Activated CD4-positive, alpha-beta T cell treated with anti-CD3 and anti-CD28 coated beads for 24 hours (primary cell): ENCODE data around the gene MCM3AP.
A peak's percentile ranks its signal among the peaks of the same experiment; 100 is the strongest.
"Not testable (repeated sequence)": the region's sequence is repeated elsewhere in the genome, so short reads cannot be mapped to it uniquely, and the experiment has no call there.

ENCODE experiments used
- DNase-seq, 2 donors: peaks; one replicate each; pipeline ENCODE4 v3.0.0-alpha.2; 2020; ENCODE audit warnings: low read depth in 2 of 2

Gene MCM3AP

DNA sequence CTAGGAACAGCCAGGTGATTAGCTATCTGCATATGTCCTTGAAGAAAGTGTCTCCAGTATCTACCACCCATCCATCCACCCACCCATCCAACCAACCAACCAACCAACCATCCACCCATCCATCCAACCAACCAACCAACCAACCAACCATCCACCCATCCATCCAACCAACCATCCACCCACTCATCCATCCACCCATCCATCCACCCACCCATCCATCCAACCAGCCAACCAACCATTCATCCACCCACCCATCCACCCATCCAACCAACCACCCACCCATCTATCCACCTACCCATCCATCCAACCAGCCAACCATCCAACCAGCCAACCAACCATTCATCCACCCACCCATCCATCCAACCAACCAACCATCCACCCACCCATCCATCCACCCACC is 26.2 kb upstream of the MCM3AP start:
- no peak for DNase-seq

DNA sequence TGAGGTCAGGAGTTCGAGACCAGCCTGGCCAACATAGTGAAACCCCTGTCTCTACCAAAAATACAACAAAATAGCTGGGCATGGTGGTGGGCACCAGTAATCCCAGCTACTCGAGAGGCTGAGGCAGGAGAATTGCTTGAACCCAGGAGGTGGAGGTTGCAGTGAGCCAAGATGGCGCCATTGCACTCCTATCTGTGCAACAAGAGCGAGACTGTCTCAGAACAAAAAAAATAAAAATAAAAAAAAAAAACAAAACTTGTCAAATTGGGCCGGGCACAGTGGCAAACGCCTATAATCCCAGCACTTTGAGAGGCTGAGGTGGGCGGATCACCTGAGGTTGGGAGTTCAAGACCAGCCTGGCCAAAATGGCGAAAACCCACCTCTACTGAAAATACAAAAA is 24.8 kb upstream of the MCM3AP start:
- DNase-seq: not testable (repeated sequence)

- DNase-seq: no peak
Measured at GRCh38 chr21:46308431-46308830, 23.0 kb upstream of the MCM3AP start.

- no peak for DNase-seq
Measured at GRCh38 chr21:46307625-46308024, 22.2 kb upstream of the MCM3AP start.

- no peak for DNase-seq
Measured at GRCh38 chr21:46304955-46305354, 19.5 kb upstream of the MCM3AP start.

GRCh38 chr21:46304437-46304836 is 19.0 kb upstream of the MCM3AP start:
- DNase-seq: no peak

DNA sequence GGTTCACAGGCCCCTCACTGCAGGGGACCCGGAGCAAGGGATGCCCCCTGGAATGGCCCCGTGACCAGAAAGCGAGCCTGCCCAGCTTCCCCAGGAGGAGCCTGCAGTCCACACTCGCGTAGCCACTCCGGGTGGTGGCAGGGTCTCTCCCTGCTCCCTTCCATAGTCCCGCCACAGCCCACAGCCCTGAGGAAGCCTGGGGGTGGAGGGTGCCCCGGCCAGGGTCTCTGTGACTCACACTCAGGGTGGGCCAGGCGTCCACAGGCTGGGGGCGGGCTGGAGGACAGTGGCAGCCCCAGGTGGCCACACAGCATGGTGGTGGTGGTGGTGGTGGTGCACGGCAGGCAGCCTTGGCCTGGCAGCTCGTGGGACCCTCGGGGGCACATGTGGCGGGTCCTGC is 16.3 kb upstream of the MCM3AP start:
- DNase-seq: no peak

DNA sequence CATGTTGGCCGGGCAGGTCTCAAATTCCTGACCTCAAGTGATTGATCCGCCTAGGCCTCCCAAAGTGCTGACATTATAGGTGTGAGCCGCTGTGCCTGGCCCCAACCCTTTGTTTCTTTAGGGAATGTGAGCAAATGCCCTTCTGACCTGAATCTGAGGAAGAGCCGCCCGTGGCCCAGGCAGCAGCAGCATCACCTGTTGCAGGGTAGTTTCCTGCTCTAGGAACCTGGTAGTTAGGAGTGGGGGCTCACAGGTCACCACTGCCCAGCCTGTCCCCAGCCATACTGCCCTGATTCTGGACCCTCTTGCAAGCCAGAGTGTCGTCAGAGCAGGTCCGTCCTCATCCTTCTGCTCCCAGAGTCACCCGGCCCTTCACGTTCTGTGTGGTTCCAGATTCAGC is 13.8 kb upstream of the MCM3AP start:
- no peak for DNase-seq

DNA sequence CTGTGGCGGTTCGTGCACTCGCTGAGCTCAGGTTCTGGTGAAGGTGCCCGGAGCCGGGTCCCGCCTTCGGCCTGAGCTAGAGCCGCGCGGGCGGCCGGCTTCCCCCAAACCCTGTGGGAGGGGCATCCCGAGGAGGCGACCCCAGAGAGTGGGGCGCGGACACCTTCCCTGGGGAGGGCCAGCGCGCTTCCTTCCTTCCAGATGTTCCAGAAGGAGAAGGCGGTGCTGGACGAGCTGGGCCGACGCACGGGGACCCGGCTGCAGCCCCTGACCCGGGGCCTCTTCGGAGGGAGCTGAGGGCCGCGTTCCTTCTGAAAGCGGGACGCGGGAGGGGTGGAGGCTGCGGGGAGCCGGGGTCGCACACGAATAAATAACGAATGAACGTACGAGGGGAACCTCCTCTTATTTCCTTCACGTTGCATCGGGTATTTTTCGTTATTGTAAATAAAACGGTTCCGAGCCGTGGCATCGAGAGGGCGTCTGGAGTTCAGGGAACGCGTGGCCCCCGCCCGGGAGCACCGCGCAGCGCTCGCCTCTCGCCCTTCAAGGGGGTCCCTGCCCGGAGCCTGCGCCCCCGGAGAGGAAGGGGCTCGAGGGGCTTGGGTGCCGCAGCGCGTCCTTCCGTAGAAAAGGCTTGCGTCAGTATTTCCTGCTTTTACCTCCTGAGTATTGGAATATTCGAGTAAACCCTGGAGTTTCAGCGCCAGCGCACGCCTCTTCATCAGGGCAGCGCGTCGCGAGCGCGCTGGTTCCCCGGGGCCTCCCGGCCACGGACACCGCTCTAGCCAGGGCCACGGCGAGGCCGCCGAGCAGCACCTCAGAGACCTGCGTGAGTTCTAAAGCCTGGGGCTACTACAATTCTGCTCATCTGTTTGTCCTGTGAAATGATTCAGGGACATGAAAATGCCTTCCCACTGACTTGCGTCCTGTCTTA is 12.2 kb upstream of the MCM3AP start:
- DNase-seq: no peak

GRCh38 chr21:46295996-46296752 is 10.8 kb upstream of the MCM3AP start:
- DNase-seq: peak; percentile 34 to 35

GRCh38 chr21:46295177-46295770 is 9.9 kb upstream of the MCM3AP start:
- no peak for DNase-seq

DNA sequence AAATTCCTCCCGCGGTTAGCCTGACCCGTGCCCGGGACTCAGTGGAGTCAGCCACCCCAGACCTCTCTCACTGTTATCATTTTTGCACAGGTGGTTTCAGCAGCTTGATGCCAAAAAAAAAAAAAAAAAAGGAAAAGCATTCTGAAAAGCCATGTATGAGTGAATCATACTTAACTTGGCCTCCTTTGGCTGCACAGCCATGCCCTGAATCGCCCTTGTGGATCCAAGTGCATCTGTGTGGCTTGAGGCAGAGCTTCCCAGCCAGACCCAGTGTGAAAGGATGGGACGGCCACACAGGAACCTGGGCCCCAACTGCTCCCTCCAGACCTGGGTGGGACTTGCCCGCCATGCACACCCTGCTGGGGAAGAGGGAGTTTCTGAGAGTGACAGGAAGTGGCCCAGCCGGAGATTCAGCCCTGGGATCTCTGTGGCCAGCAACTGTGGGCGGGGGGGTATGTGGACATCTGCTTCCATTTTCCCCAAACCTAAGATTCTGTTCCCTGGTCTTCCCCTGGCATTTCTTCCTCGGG is 9.3 kb upstream of the MCM3AP start:
- DNase-seq: no peak

GRCh38 chr21:46291561-46291960 is 6.2 kb upstream of the MCM3AP start:
- DNase-seq: no peak

GRCh38 chr21:46289655-46290179 is 4.3 kb upstream of the MCM3AP start:
- no peak for DNase-seq

- DNase-seq: no peak
Measured at GRCh38 chr21:46287541-46287940, 2.1 kb upstream of the MCM3AP start.

- DNase-seq: no peak
Measured at GRCh38 chr21:46286648-46287002, 1.2 kb upstream of the MCM3AP start.

DNA sequence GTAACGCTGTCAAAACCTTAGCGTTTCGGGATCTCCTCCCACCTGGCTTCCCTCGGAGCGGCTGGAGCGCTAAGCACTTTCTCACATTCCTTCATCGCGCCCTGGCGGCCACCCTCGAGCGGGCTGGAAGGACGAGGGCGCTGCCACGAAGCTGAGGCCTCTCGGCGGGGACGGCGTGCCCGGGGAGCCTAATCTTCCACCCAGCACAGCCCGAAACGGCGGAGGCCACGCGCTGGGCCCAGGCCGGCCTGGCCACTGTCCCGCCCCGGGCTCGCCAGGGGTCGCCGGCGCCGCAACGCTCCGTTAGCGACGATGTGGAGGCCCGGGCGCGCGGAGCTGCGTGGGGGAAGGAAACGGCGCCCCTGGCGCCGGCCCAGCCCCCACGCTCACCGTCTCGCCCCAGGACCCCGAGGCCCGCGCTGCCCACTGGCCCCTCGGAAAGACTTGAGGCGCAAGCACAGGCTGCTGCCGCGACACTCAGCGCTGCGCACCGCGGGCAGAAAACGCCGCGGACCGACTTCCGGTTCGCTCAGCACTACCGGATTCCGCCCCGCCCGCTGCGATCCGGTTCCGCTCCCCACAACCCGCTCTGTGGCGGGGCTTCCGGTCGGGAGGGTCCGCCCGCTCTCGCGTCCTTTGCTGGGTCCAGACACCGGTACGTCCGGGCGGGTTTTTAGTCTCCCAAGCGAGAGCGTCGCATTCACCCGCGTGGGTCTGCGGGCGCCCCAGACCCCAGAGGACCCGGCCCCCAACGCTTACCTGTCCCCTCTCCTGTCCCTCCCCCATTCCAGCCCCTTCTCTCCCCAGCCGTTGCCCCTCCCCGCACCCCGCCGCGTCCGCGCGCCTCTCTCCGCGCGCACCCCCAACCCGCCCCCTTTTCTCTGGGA is 593 bp upstream of the MCM3AP start, which contains the start of gene YBEY:
Gene YBEY (plus strand): TSS at position 582 of the 887 bp plus-strand sequence. CDS start 572 bp downstream, outside the sequence.
- peak; percentile 71 to 81 for DNase-seq

DNA sequence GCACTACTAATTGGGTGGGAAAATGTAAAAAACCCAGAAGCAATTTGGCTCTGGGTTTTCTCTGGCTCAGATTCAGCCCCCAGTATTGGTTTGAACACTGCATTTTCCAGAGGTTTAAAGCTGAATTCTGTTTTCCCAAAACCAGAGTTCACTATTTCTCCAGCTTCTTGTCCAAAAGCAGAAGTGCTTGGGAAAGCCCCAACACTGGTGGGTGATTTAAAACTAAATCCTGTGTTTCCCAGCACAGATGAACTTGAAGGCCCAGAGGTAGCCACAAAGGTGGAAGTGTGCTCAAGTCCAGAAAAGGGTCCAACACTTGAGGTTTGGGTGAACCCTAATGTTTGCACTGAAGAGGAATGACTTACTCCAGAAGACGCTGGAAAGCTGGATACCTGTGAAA is 678 bp downstream of the MCM3AP start:
- DNase-seq: no peak

DNA sequence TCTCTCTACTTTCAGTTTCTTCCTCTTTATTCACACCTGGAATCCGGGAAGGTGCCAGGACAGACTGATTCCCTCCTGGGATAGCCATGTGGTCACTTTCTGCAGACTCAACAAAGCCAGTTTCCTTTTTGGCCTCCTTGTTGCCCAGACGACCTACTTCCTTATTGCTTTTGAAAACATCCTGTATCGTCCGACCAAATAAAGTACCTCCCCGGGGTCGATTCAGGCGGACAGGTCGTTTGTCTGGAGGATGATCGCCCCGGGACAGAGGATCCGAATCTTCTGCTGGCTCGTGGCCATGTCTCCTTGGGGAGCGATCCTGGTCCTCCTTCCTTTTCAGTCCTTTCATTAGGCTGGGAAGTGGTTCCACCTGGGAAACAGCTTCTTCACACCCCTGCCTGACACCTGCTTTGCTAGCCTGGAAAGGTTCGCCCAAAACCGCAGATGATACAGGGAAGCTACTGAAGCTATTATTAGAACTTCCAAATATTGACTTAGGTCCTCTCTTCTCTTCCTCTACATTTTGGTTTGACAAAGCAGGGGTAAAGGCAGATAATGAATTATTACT is 1.2 kb downstream of the MCM3AP start:
- no peak for DNase-seq

- DNase-seq: no peak
Measured at GRCh38 chr21:46274797-46275390, 10.5 kb downstream of the MCM3AP start.
